Astrocyte (in vitro differentiated cells and primary cell): ENCODE results near the gene SF3B3.

Experiments used
- CTCF ChIP-seq: IDR thresholded peaks from 2 replicates; pipeline ENCODE4 v1.5.1; 2011; ENCODE audit warnings: low read depth, mild to moderate bottlenecking, inconsistent platforms, low read length, moderate library complexity; ENCODE audit not compliant: insufficient read depth
- EZH2 ChIP-seq: IDR thresholded peaks from 2 replicates; pipeline ENCODE4 v1.6.1; 2012; ENCODE audit warnings: mild to moderate bottlenecking, low read length, inconsistent platforms; ENCODE audit not compliant: insufficient read depth

GRCh38 chr16:70494777-70495176, 28.8 kb upstream of the SF3B3 start:
- TF ChIP-seq CTCF (no peak), EZH2 (no peak)
